ENCODE measurements around the gene MUC13.

GRCh38 chr3:124877674-124878073 lies 56.9 kb downstream of the MUC13 start:
- TF ChIP-seq CTCF (IDR thresholded peaks at IDR 0.05) (no peak), POLR2AphosphoS5 (IDR thresholded peaks at IDR 0.05) (no peak)
